HL-60 (cell line): Measurements from ENCODE around the gene PPFIBP2.

Experiments used
- CTCF ChIP-seq: IDR thresholded peaks from one replicate; pipeline ENCODE4 v1.5.1; 2011; ENCODE audit warnings: low read length, control low read depth, inconsistent platforms; ENCODE audit not compliant: insufficient read depth
- GABPA ChIP-seq: IDR thresholded peaks from 2 replicates; pipeline ENCODE4 v1.6.1; 2012; ENCODE audit warnings: low read depth
- POLR2AphosphoS5 ChIP-seq: IDR thresholded peaks from 2 replicates; pipeline ENCODE4 v1.6.1; 2012; ENCODE audit warnings: low read depth
- REST ChIP-seq: IDR thresholded peaks from 2 replicates; pipeline ENCODE4 v1.6.1; 2012; ENCODE audit warnings: low read depth; ENCODE audit not compliant: insufficient replicate concordance
- SPI1 ChIP-seq: IDR thresholded peaks from 2 replicates; pipeline ENCODE4 v1.6.1; 2012; ENCODE audit warnings: low read depth, mild to moderate bottlenecking, borderline replicate concordance

GRCh38 chr11:7506243-7506642, 7.6 kb upstream of the PPFIBP2 start:
- no peak for TF ChIP-seq SPI1
- TF ChIP-seq POLR2AphosphoS5 = no peak
- TF ChIP-seq CTCF = no peak
- no peak for TF ChIP-seq GABPA
- no peak for TF ChIP-seq REST
